ENCODE results near the gene SBF2. TPM values are rescaled to one million over a fixed set of nuclear protein-coding genes. Genes with fewer than 3 reads are reported as not detected.

The SBF2 gene
- total and polyA plus RNA-seq, 7 experiments from 2014 or later: 4.2 to 35.2 (median 13.3) TPM

DNA sequence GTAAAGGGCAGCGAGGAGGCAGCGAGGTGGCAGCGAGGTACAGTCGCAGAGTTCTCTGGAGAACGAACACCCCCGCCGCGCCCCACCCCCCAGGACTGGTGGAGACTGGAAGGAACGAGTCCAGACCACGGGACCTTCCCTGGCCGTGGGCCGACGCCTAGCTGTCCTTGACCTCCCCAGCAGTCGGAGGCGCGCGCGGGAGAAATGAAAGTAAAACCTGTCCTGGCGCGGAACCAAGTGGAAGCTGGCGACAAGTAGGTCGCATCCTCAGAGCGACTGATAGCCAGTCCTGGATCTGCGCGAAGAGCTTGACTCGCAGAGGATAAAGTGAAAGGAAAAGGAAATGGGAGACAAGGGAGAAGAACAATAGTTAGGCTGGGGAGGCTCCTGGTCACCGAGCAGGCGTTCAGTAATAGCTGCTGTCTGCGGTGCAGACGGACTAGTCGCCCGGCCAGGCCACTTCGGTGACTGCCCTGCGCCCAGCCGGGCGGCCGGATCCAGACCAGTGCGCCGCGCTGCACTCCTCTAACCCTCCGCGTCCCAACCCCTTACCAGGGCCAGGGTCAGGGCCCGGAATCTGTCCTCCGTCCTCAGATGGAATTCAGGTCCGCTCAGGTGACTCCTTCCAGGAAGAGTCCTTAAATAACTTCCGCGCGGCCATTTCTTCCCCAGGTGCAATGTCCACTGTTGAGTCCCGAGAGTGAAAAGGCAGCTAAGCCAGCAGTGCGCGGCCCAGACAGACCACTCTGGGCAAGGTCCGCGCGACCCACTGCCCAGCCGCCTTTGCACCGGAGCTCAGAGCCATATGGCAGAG lies 8.9 kb upstream of the SBF2 start:
- H3K36me3 Mint-ChIP-seq: peaks cover 0 to 2% (median 0%) of the 10 kb centered on the region in 5 donors
- intact Hi-C loops (cut with micrococcal nuclease): loop anchor here (2.0 to 10.0 kb wide), 9 partner anchors 148 to 1621 kb away; partner anchors contain the start of genes EIF4G2 (in 2 of the 2), RPL27A (in 2 of the 2), TRIM66 (in 2 of the 2) and IPO7 (in 1 of the 2)
- DNase-seq (peak; percentile 51 to 78 (median 70)), ATAC-seq (peak; percentile 34)
- peaks cover 12 to 76% (median 14%) of the 10 kb centered on the region in 5 donors for H3K27me3 Mint-ChIP-seq
- H3K4me3 ChIP-seq (ENCODE audit: low read length): peak overlapping the region; percentile 99
- peaks cover 19 to 34% of the 10 kb centered on the region in 2 donors for H3K4me1 ChIP-seq (ENCODE audit: control insufficient read depth in 2 of 2, insufficient read depth in 2 of 2, low read length in 2 of 2)
- H3K27me3 ChIP-seq (ENCODE audit: control insufficient read depth in 2 of 2, insufficient read depth in 2 of 2, low read length in 2 of 2): peaks cover 3 to 8% of the 10 kb centered on the region in 2 donors
- peaks cover 31 to 57% (median 43%) of the 10 kb centered on the region in 7 donors for H3K4me1 Mint-ChIP-seq
- no peaks in the 10 kb centered on the region for H3K9me3 ChIP-seq (ENCODE audit: control insufficient read depth in 2 of 3, low read length in 3 of 3)
- H3K27ac ChIP-seq (ENCODE audit: low read depth, low read length): peak overlapping the region; percentile 61
- H3K27ac Mint-ChIP-seq: peak overlapping the region; percentile 72 to 91 (median 85)
- H3K9me3 Mint-ChIP-seq: peaks cover 0 to 2% (median 0%) of the 10 kb centered on the region in 11 donors
- peaks cover 0 to 9% (median 0%) of the 10 kb centered on the region in 3 experiments for H3K36me3 ChIP-seq (ENCODE audit: control insufficient read depth in 2 of 3, insufficient read depth in 3 of 3, low read length in 3 of 3)
- peak overlapping the region; percentile 93 to 100 (median 98) for H3K4me3 Mint-ChIP-seq
- ChIA-PET POLR2A (interaction anchor here (0.7 to 1.2 kb wide), 2 partner anchors 10 to 866 kb away, joined by 3 to 6 read pairs; no protein-coding TSS in a partner anchor), CTCF (interaction anchor here (0.7 to 3.6 kb wide), 8 partner anchors 10 to 690 kb away, joined by 3 to 15 read pairs (median 4); no protein-coding TSS in a partner anchor)

GRCh38 chr11:10302359-10302743 lies 8.3 kb upstream of the SBF2 start:
- H3K4me1 ChIP-seq (ENCODE audit: control insufficient read depth in 2 of 2, insufficient read depth in 2 of 2, low read length in 2 of 2): peaks cover 17 to 30% of the 10 kb centered on the region in 2 donors
- H3K36me3 ChIP-seq (ENCODE audit: control insufficient read depth in 2 of 3, insufficient read depth in 3 of 3, low read length in 3 of 3): peaks cover 0 to 9% (median 0%) of the 10 kb centered on the region in 3 experiments
- peaks cover 10 to 79% (median 13%) of the 10 kb centered on the region in 5 donors for H3K27me3 Mint-ChIP-seq
- peaks cover 0 to 2% (median 0%) of the 10 kb centered on the region in 5 donors for H3K36me3 Mint-ChIP-seq
- DNase-seq: no peak
- peak overlapping the region; percentile 52 to 91 (median 83) for H3K27ac Mint-ChIP-seq
- H3K9me3 Mint-ChIP-seq: peaks cover 0 to 2% (median 0%) of the 10 kb centered on the region in 11 donors
- intact Hi-C loops (cut with micrococcal nuclease): loop anchor here (2.0 to 10.0 kb wide), 9 partner anchors 148 to 1620 kb away; partner anchors contain the start of genes EIF4G2 (in 2 of the 2), RPL27A (in 2 of the 2), TRIM66 (in 2 of the 2) and IPO7 (in 1 of the 2)
- H3K4me1 Mint-ChIP-seq: peaks cover 34 to 58% (median 42%) of the 10 kb centered on the region in 7 donors
- no peaks in the 10 kb centered on the region for H3K9me3 ChIP-seq (ENCODE audit: control insufficient read depth in 2 of 3, low read length in 3 of 3)
- H3K4me3 Mint-ChIP-seq: peak overlapping the region; percentile 93 to 100 (median 98)
- CTCF ChIA-PET: interaction anchor here (0.8 to 1.4 kb wide), 4 partner anchors 18 to 689 kb away, joined by 3 to 4 read pairs (median 4); no protein-coding TSS in a partner anchor
- peaks cover 3 to 8% of the 10 kb centered on the region in 2 donors for H3K27me3 ChIP-seq (ENCODE audit: control insufficient read depth in 2 of 2, insufficient read depth in 2 of 2, low read length in 2 of 2)
- no peak for ATAC-seq
- H3K27ac ChIP-seq (ENCODE audit: low read depth, low read length): peak overlapping the region; percentile 61
- POLR2A ChIA-PET: interaction anchor here (1.2 kb wide), 1 partner anchor 10 kb away, joined by 6 read pairs; no protein-coding TSS in a partner anchor
- peak overlapping the region; percentile 99 for H3K4me3 ChIP-seq (ENCODE audit: low read length)

- Histone ChIP-seq H3K27me3 (ENCODE audit: control insufficient read depth in 2 of 2, insufficient read depth in 2 of 2, low read length in 2 of 2) (peaks cover 3 to 8% of the 10 kb centered on the region in 2 donors), H3K27ac (ENCODE audit: low read depth, low read length) (no peak overlapping the region), H3K4me1 (ENCODE audit: control insufficient read depth in 2 of 2, insufficient read depth in 2 of 2, low read length in 2 of 2) (peaks cover 17 to 27% of the 10 kb centered on the region in 2 donors), H3K4me3 (ENCODE audit: low read length) (peak overlapping the region; percentile 99), H3K36me3 (ENCODE audit: control insufficient read depth in 2 of 3, insufficient read depth in 3 of 3, low read length in 3 of 3) (peaks cover 0 to 9% (median 0%) of the 10 kb centered on the region in 3 experiments), H3K9me3 (ENCODE audit: control insufficient read depth in 2 of 3, low read length in 3 of 3) (no peaks in the 10 kb centered on the region)
- Mint-ChIP-seq H3K27me3 (peaks cover 8 to 80% (median 9%) of the 10 kb centered on the region in 5 donors), H3K4me1 (peaks cover 29 to 53% (median 39%) of the 10 kb centered on the region in 7 donors), H3K27ac (peak overlapping the region in 6 of 9 donors; percentile 11 to 91 (median 81)), H3K36me3 (no peaks in the 10 kb centered on the region), H3K9me3 (peaks cover 0 to 2% (median 0%) of the 10 kb centered on the region in 11 donors), H3K4me3 (peak overlapping the region; percentile 93 to 100 (median 98))
- no peak for ATAC-seq
- POLR2A ChIA-PET: no interaction called here
- intact Hi-C loops (cut with micrococcal nuclease): loop anchor here (2.0 to 10.0 kb wide), 9 partner anchors 149 to 1620 kb away; partner anchors contain the start of genes EIF4G2 (in 2 of the 2), RPL27A (in 2 of the 2), TRIM66 (in 2 of the 2) and IPO7 (in 1 of the 2)
- no peak for DNase-seq
- CTCF ChIA-PET: interaction anchor here (1.0 to 1.4 kb wide), 2 partner anchors 94 to 551 kb away, joined by 3 to 4 read pairs; no protein-coding TSS in a partner anchor
These were observed 7.8 kb upstream of the SBF2 start for GRCh38 chr11:10301656-10302358.

- peaks cover 0 to 8% (median 0%) of the 10 kb centered on the region in 3 experiments for H3K36me3 ChIP-seq (ENCODE audit: control insufficient read depth in 2 of 3, insufficient read depth in 3 of 3, low read length in 3 of 3)
- POLR2A ChIA-PET: interaction anchor here (1.3 kb wide), 1 partner anchor 10 kb away, joined by 3 read pairs; no protein-coding TSS in a partner anchor
- ATAC-seq: peak; percentile 80
- intact Hi-C loops (cut with micrococcal nuclease): loop anchor here in 1 of 2 donors (5.0 kb wide), 1 partner anchor 1036 kb away; no protein-coding TSS in a partner anchor
- H3K27me3 ChIP-seq (ENCODE audit: control insufficient read depth in 2 of 2, insufficient read depth in 2 of 2, low read length in 2 of 2): peaks cover 0 to 2% of the 10 kb centered on the region in 2 donors
- CTCF ChIA-PET: interaction anchor here (0.6 kb wide), 1 partner anchor 85 kb away, joined by 3 read pairs; no protein-coding TSS in a partner anchor
- H3K4me1 ChIP-seq (ENCODE audit: control insufficient read depth in 2 of 2, insufficient read depth in 2 of 2, low read length in 2 of 2): peaks cover 11 to 24% of the 10 kb centered on the region in 2 donors
- no peak overlapping the region for H3K4me3 ChIP-seq (ENCODE audit: low read length)
- DNase-seq: peak in 5 of 9 donors; percentile 24 to 51 (median 40)
- Mint-ChIP-seq H3K27ac (peak overlapping the region in 2 of 9 donors; percentile 9 to 21), H3K36me3 (peaks cover 0 to 3% (median 0%) of the 10 kb centered on the region in 5 donors), H3K4me3 (peak overlapping the region in 1 of 10 donors; percentile 31), H3K27me3 (peaks cover 9 to 76% (median 23%) of the 10 kb centered on the region in 5 donors), H3K4me1 (peaks cover 22 to 37% (median 30%) of the 10 kb centered on the region in 7 donors), H3K9me3 (peaks cover 0 to 2% (median 0%) of the 10 kb centered on the region in 11 donors)
- no peaks in the 10 kb centered on the region for H3K9me3 ChIP-seq (ENCODE audit: control insufficient read depth in 2 of 3, low read length in 3 of 3)
- H3K27ac ChIP-seq (ENCODE audit: low read depth, low read length): no peak overlapping the region
These were observed 4.3 kb upstream of the SBF2 start for GRCh38 chr11:10298342-10298741.

DNA sequence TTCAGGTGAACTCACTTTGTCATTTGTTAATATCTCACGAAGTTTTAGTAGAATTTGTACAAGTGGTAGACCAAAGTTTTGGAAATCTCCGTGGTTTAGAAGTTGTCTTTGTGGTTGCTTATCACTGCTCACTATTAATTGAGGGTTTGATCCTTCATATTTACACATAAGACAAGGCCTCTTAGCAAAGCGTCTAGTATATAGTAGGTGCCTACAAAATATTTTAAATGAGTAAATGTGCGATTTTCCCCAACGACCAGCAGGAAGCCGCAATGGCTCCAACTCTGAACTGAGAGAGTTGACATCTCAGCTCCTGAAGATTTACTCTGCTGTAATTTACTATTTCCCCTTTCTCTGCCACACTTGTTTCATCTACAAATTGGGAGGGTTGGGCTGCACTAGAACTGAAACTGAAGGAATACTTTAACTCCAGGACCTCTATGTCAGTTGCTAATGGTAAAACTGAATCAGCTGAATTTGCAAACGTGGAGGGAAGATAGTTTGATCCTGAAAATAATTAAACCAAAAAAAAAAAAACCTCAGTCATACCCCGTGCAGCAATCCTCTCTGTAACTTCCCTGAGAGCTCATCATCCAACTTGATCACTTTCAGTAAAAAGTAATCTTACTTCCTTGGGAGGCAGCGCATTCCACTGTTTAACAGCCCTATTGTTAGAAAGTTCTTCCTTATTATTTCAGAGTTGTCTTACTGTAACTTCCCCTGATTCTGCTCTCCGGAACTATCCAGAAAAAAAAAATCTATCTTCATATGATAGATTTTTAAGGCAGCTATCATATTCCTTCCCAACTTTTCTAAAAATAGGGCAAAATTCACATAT lies 1.3 kb upstream of the SBF2 start:
- Mint-ChIP-seq H3K4me3 (peak overlapping the region; percentile 81 to 92 (median 88)), H3K4me1 (peaks cover 30 to 45% (median 37%) of the 10 kb centered on the region in 7 donors), H3K36me3 (peaks cover 0 to 3% (median 0%) of the 10 kb centered on the region in 5 donors), H3K9me3 (no peaks in the 10 kb centered on the region), H3K27me3 (peaks cover 10 to 66% (median 23%) of the 10 kb centered on the region in 5 donors), H3K27ac (peak overlapping the region in 7 of 9 donors; percentile 15 to 83 (median 42))
- ATAC-seq (no peak), DNase-seq (peak in 1 of 9 donors; percentile 18)
- ChIA-PET CTCF (interaction anchor here (0.6 to 1.9 kb wide), 2 partner anchors 10 to 247 kb away, joined by 3 to 10 read pairs; partner anchors contain the start of gene ADM), POLR2A (interaction anchor here (0.5 to 0.7 kb wide), 3 partner anchors 9 to 129 kb away, joined by 3 to 6 read pairs (median 4); partner anchors contain the start of gene ADM)
- Histone ChIP-seq H3K4me3 (ENCODE audit: low read length) (peak overlapping the region; percentile 73), H3K27me3 (ENCODE audit: control insufficient read depth in 2 of 2, insufficient read depth in 2 of 2, low read length in 2 of 2) (peaks cover 0 to 2% of the 10 kb centered on the region in 2 donors), H3K27ac (ENCODE audit: low read depth, low read length) (no peak overlapping the region), H3K36me3 (ENCODE audit: control insufficient read depth in 2 of 3, insufficient read depth in 3 of 3, low read length in 3 of 3) (no peaks in the 10 kb centered on the region), H3K4me1 (ENCODE audit: control insufficient read depth in 2 of 2, insufficient read depth in 2 of 2, low read length in 2 of 2) (peaks cover 16 to 31% of the 10 kb centered on the region in 2 donors), H3K9me3 (ENCODE audit: control insufficient read depth in 2 of 3, low read length in 3 of 3) (no peaks in the 10 kb centered on the region)
- intact Hi-C loops (cut with micrococcal nuclease): loop anchor here in 1 of 2 donors (5.0 kb wide), 1 partner anchor 1033 kb away; no protein-coding TSS in a partner anchor

All from naive thymus-derived CD4-positive, alpha-beta T cell (primary cell).